Liver (tissue), 9 donors: ENCODE data around the gene ROR1. TPM values are rescaled to one million over a fixed set of nuclear protein-coding genes. Genes with fewer than 3 reads are reported as not detected.

ENCODE experiments used
- DNase-seq: peaks from one replicate; pipeline ENCODE4 v3.0.0-alpha.2; 2017; ENCODE audit warnings: low spot score
- H3K27ac ChIP-seq, 2 donors: one replicate each; pipeline ENCODE4 v1.7.0; 2013; ENCODE audit warnings: inconsistent platforms in 2 of 2, low read length in 2 of 2, control low read depth in 1 of 2, low read depth in 1 of 2, mild to moderate bottlenecking in 1 of 2
- H3K27me3 ChIP-seq, 4 donors: one replicate each; pipeline versions ENCODE4 v1.6.1 to v1.7.0; 2013; ENCODE audit warnings: low read length in 3 of 4, inconsistent platforms in 1 of 4, mild to moderate bottlenecking in 1 of 4, moderate library complexity in 1 of 4; ENCODE audit not compliant: control insufficient read depth in 4 of 4, insufficient read depth in 4 of 4
- H3K36me3 ChIP-seq, 4 donors: one replicate each; pipeline versions ENCODE4 v1.6.1 to v1.7.0; 2013; ENCODE audit warnings: low read length in 3 of 4, mild to moderate bottlenecking in 3 of 4, low read depth in 1 of 4, moderate library complexity in 1 of 4; ENCODE audit not compliant: control insufficient read depth in 4 of 4, insufficient read depth in 3 of 4
- H3K4me1 ChIP-seq, 4 donors: one replicate each; pipeline versions ENCODE4 v1.6.1 to v1.7.0; 2013; ENCODE audit warnings: low read length in 3 of 4, mild to moderate bottlenecking in 3 of 4, moderate library complexity in 1 of 4; ENCODE audit not compliant: control insufficient read depth in 4 of 4, insufficient read depth in 4 of 4
- H3K4me3 ChIP-seq, 3 donors: one replicate each; pipeline versions ENCODE4 v1.6.1 to v1.7.0; 2013; ENCODE audit warnings: low read length in 3 of 3, control low read depth in 1 of 3, low read depth in 1 of 3, mild to moderate bottlenecking in 1 of 3
- H3K9ac ChIP-seq, 2 donors: one replicate each; pipeline ENCODE4 v1.7.0; 2013; ENCODE audit warnings: low read length in 2 of 2, mild to moderate bottlenecking in 2 of 2, moderate library complexity in 2 of 2, control low read depth in 1 of 2, low read depth in 1 of 2
- H3K9me3 ChIP-seq, 4 donors: one replicate each; pipeline versions ENCODE4 v1.6.1 to v1.7.0; 2013; ENCODE audit warnings: low read length in 3 of 4; ENCODE audit not compliant: control insufficient read depth in 4 of 4
- EGR1 ChIP-seq, 2 donors: IDR thresholded peaks; 2 replicates each; pipeline ENCODE4 v1.6.1; 2016 to 2018; ENCODE audit warnings: antibody characterized with exemption in 2 of 2, low read depth in 2 of 2
- FOXA1 ChIP-seq: IDR thresholded peaks from 2 replicates; pipeline ENCODE4 v1.6.1; 2016; ENCODE audit warnings: antibody characterized with exemption
- GABPA ChIP-seq, 2 donors: IDR thresholded peaks in 1 of 2; conservative IDR thresholded peaks in 1 of 2; 2 replicates each; pipeline ENCODE4 v1.6.1; 2016; ENCODE audit warnings: antibody characterized with exemption in 2 of 2, mild to moderate bottlenecking in 1 of 2, moderate library complexity in 1 of 2
- HNF4A ChIP-seq, 2 donors: conservative IDR thresholded peaks; 2 replicates each; pipeline ENCODE4 v1.6.1; 2016; ENCODE audit warnings: antibody characterized with exemption in 2 of 2, mild to moderate bottlenecking in 2 of 2
- HNF4G ChIP-seq: IDR thresholded peaks from 2 replicates; pipeline ENCODE4 v1.6.1; 2016; ENCODE audit warnings: antibody characterized with exemption
- JUND ChIP-seq, 2 donors: IDR thresholded peaks; 2 replicates each; pipeline ENCODE4 v1.6.1; 2016; ENCODE audit warnings: antibody characterized with exemption in 2 of 2
- NR2F2 ChIP-seq: IDR thresholded peaks from 2 replicates; pipeline ENCODE4 v1.6.1; 2016; ENCODE audit warnings: antibody characterized with exemption
- RAD21 ChIP-seq, 2 donors: IDR thresholded peaks; 2 replicates each; pipeline ENCODE4 v1.6.1; 2016; ENCODE audit warnings: antibody characterized with exemption in 2 of 2, mild to moderate bottlenecking in 2 of 2
- RXRA ChIP-seq, 2 donors: IDR thresholded peaks; 2 replicates each; pipeline ENCODE4 v1.6.1; 2017 to 2018; ENCODE audit warnings: antibody characterized with exemption in 2 of 2, mild to moderate bottlenecking in 1 of 2
- TAF1 ChIP-seq: conservative IDR thresholded peaks from 2 replicates; pipeline ENCODE4 v1.6.1; 2016; ENCODE audit warnings: antibody characterized with exemption, mild to moderate bottlenecking
- YY1 ChIP-seq: IDR thresholded peaks from 2 replicates; pipeline ENCODE4 v1.6.1; 2016; ENCODE audit warnings: antibody characterized with exemption, mild to moderate bottlenecking
- WGBS: extraction: QIAGEN DNeasy Blood & Tissue Kit; methylation state at CpG from one replicate; pipeline ENCODE4 v1.1.7; 2013; 5-methylcytosine and 5-hydroxymethylcytosine counted together
- polyA plus RNA-seq, 2 donors: library from polyadenylated mRNA; stranded (reverse) in 1 of 2; unstranded in 1 of 2; fragments of 200-250 nt in 1 of 2; fragments of >200 nt in 1 of 2; fragmentation: Nextera tagmentation in 1 of 2; extraction: Ambion mirVana in 1 of 2; gene quantifications; one replicate each; pipeline versions ENCODE4 v1.2.1 to v1.2.3, GENCODE V29; 2013 to 2015
- total RNA-seq, 2 donors: library from RNA; depleted of rRNA; stranded (reverse); fragments of >200 nt; gene quantifications; one replicate each; pipeline ENCODE4 v1.2.3, GENCODE V29; 2014
- TF ChIP-seq, protein P1 (sequence below): IDR thresholded peaks from 2 replicates; pipeline ENCODE4 v1.6.1; 2016; ENCODE audit warnings: antibody characterized with exemption, mild to moderate bottlenecking
- TF ChIP-seq, protein P2 (sequence below): IDR thresholded peaks from 2 replicates; pipeline ENCODE4 v1.6.1; 2016; ENCODE audit warnings: antibody characterized with exemption
- TF ChIP-seq, protein P3 (sequence below): IDR thresholded peaks from 2 replicates; pipeline ENCODE4 v1.6.1; 2016; ENCODE audit warnings: antibody characterized with exemption
- TF ChIP-seq, protein P4 (sequence below): IDR thresholded peaks from 2 replicates; pipeline ENCODE4 v1.6.1; 2016; ENCODE audit warnings: antibody characterized with exemption
- donor health status: healthy.
- donor health status: healthy.
- donor health status: healthy.
- donor health status: healthy.
- donor health status: healthy.

Gene ROR1
- total and polyA plus RNA-seq, 4 donors = 0.15 to 0.98 (median 0.37) TPM

DNA sequence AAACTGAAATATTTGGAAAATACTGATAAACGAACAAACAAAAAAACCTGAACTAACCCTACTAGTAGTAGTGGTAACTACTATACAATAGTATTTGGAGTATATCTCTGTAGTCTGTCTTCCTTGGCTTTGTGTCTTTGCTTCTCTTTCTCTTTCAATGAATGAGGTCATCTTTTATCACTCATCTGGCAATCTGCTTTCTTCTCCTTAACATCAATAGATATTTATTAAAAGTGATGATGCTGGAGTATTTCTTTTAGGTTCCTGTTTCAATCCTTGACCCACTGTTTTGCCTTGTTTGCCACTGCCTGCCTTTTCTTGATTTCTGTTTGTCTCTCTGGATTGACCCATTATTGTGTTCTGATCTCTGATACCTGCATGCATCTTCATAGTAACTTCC, 71.5 kb downstream of the ROR1 start (continued):
- TF ChIP-seq, protein P1, sequence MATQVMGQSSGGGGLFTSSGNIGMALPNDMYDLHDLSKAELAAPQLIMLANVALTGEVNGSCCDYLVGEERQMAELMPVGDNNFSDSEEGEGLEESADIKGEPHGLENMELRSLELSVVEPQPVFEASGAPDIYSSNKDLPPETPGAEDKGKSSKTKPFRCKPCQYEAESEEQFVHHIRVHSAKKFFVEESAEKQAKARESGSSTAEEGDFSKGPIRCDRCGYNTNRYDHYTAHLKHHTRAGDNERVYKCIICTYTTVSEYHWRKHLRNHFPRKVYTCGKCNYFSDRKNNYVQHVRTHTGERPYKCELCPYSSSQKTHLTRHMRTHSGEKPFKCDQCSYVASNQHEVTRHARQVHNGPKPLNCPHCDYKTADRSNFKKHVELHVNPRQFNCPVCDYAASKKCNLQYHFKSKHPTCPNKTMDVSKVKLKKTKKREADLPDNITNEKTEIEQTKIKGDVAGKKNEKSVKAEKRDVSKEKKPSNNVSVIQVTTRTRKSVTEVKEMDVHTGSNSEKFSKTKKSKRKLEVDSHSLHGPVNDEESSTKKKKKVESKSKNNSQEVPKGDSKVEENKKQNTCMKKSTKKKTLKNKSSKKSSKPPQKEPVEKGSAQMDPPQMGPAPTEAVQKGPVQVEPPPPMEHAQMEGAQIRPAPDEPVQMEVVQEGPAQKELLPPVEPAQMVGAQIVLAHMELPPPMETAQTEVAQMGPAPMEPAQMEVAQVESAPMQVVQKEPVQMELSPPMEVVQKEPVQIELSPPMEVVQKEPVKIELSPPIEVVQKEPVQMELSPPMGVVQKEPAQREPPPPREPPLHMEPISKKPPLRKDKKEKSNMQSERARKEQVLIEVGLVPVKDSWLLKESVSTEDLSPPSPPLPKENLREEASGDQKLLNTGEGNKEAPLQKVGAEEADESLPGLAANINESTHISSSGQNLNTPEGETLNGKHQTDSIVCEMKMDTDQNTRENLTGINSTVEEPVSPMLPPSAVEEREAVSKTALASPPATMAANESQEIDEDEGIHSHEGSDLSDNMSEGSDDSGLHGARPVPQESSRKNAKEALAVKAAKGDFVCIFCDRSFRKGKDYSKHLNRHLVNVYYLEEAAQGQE = no peak

DNA sequence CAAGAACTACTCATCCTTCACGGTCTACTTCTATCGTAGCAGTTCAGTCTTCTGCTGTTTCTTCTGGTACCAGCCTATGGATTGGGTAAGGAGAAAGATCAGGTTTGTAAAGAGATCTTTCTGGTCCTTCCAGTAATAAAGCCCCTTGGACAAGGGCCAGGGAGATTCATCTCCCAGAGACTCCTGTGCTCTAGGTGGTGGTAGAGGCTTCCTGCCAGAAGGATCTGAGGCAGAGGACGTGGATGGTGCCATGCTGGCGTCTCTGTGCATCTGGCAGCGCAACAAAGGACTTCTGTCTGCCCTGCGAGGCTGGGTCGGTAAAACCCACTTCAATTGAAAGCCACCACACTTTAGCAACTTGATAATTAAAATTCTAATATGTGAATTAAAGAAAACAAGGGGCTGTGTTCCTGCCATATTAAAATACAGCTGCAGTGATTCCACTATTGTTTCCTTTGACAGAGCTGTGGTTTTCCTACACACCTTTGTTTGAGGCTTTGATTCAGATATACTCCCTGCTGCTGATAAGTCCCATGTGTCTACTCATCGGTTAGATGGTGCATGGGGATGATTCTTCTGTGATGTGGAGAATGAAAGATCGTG, 73.6 kb downstream of the ROR1 start:
- TF ChIP-seq FOXA1 (no peak), RXRA (IDR thresholded peaks at IDR 0.05) (no peak)
- TF ChIP-seq, protein P1 = no peak
- no peak overlapping the region for H3K9ac ChIP-seq
- no peak overlapping the region for H3K4me3 ChIP-seq
- H3K4me1 ChIP-seq = no peaks in the 10 kb centered on the region
- H3K36me3 ChIP-seq = no peaks in the 10 kb centered on the region
- no peaks in the 10 kb centered on the region for H3K27me3 ChIP-seq
- no peak overlapping the region for H3K27ac ChIP-seq
- no peak for DNase-seq
- H3K9me3 ChIP-seq = no peaks in the 10 kb centered on the region
- WGBS = 91% methylated on average over 9 of the region's 9 CpGs

DNA sequence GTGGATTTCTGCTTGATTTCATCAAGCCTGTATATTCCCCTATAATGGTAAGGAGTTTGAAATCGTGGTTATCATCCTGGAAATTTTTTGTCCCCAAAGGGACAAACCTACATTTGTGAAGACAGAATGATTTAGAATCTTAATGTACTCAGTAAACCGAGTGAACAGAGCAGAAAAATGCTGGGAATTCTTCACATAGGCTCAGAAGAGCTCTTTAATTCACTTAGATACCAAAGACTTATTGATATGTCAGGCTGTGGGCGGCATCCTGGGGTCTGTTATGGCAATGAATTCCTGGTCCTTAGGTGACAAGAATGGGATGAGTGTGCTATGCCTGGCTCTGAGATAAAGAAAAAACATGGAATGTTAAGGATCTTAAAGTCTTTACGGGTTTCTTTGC, 74.9 kb downstream of the ROR1 start:
- DNase-seq = no peak
- Histone ChIP-seq H3K27ac (no peak overlapping the region), H3K4me3 (no peak overlapping the region), H3K27me3 (no peaks in the 10 kb centered on the region), H3K9ac (no peak overlapping the region), H3K9me3 (no peaks in the 10 kb centered on the region), H3K36me3 (no peaks in the 10 kb centered on the region), H3K4me1 (no peaks in the 10 kb centered on the region)
- 75% methylated on average over 4 of the region's 4 CpGs for WGBS
- TF ChIP-seq FOXA1 (no peak), TAF1 (no peak), HNF4G (no peak), EGR1 (IDR thresholded peaks at IDR 0.05; ENCODE audit: low read depth in 2 of 2) (no peak), YY1 (no peak), GABPA (IDR thresholded peaks at IDR 0.05 in 1 of 2, conservative IDR thresholded peaks at IDR 0.05 in 1 of 2) (no peak), JUND (IDR thresholded peaks at IDR 0.05) (no peak), RAD21 (IDR thresholded peaks at IDR 0.05) (no peak), NR2F2 (no peak), HNF4A (conservative IDR thresholded peaks at IDR 0.05) (no peak)
- TF ChIP-seq, protein P2, sequence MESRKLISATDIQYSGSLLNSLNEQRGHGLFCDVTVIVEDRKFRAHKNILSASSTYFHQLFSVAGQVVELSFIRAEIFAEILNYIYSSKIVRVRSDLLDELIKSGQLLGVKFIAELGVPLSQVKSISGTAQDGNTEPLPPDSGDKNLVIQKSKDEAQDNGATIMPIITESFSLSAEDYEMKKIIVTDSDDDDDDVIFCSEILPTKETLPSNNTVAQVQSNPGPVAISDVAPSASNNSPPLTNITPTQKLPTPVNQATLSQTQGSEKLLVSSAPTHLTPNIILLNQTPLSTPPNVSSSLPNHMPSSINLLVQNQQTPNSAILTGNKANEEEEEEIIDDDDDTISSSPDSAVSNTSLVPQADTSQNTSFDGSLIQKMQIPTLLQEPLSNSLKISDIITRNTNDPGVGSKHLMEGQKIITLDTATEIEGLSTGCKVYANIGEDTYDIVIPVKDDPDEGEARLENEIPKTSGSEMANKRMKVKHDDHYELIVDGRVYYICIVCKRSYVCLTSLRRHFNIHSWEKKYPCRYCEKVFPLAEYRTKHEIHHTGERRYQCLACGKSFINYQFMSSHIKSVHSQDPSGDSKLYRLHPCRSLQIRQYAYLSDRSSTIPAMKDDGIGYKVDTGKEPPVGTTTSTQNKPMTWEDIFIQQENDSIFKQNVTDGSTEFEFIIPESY = no peak
- TF ChIP-seq, protein P3, sequence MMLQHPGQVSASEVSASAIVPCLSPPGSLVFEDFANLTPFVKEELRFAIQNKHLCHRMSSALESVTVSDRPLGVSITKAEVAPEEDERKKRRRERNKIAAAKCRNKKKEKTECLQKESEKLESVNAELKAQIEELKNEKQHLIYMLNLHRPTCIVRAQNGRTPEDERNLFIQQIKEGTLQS = no peak
- TF ChIP-seq, protein P4, sequence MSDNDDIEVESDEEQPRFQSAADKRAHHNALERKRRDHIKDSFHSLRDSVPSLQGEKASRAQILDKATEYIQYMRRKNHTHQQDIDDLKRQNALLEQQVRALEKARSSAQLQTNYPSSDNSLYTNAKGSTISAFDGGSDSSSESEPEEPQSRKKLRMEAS = no peak
- TF ChIP-seq, protein P1 = no peak
